ENCODE measurements around the gene NUCB2.

DNA sequence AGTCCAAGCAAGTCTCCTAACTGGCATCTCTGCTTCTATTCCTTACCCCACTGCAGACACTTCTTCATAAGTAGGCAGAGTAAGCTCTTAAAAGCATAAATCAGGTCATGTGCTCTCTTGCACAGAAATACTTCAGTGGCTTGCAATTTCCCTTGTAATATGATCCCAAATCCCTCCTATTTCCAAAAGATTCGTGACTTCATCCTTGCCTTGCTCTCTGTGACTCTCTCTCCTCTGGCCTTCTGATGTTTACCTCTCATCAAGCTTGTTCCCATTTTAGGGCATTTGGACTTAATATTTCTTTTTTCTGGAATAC, 37.7 kb downstream of the NUCB2 start:
- no peak for TF ChIP-seq POLR2A (IDR thresholded peaks at IDR 0.05)
- no peak for TF ChIP-seq POLR2AphosphoS5 (IDR thresholded peaks at IDR 0.05)
